Measurements from ENCODE around the gene ATP8B4.

The ATP8B4 gene

GRCh38 chr15:49898097-49898496 is 220.9 kb downstream of the ATP8B4 start:
- no peak for DNase-seq (ENCODE audit: low read depth, low spot score)

GRCh38 chr15:49895347-49896223 is 223.4 kb downstream of the ATP8B4 start:
- peak; percentile 31 for DNase-seq (ENCODE audit: low read depth, low spot score)

DNA sequence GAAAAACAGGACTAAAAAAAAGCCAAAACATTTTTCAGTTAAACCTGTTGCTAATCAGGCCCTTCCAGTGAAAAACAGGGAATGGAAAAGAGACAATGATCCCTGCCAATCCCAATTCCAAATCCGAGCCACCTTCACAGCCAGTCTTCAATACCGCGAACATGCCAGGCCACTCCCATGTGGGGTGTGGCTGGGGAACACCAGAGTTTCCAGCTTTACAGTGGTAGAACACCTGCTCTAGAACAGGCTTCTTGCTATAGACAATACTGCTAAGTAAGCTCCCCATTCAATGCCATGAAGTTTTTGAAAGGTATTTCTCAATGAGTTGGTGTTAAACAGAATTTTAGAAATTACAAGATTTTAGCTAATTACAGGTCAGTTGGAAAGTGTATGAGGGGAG is 228.3 kb downstream of the ATP8B4 start:
- DNase-seq (ENCODE audit: low read depth, low spot score), result no peak

- DNase-seq (ENCODE audit: low read depth, low spot score), result no peak
Measured at GRCh38 chr15:49889536-49889935, 229.5 kb downstream of the ATP8B4 start.

GRCh38 chr15:49888734-49889133 is 230.3 kb downstream of the ATP8B4 start:
- no peak for DNase-seq (ENCODE audit: low read depth, low spot score)

DNA sequence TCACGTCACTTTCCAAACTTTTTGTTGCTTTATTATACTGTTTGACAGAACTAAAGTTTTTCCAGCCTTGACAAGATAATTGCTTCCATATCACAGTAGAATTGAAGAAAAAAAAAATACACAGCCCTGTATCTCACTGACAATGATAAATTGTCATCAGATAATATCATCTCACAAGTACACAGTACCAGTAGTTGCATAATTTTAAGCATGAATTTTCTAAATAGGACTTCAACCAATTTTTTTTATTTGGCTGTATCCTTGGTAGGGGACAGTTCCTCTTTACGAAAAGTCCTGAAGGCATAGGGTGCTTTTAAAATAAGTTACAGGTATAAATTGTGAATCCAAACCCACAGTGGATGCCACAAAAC is 230.7 kb downstream of the ATP8B4 start:
- DNase-seq (ENCODE audit: low read depth, low spot score), result no peak

DNA sequence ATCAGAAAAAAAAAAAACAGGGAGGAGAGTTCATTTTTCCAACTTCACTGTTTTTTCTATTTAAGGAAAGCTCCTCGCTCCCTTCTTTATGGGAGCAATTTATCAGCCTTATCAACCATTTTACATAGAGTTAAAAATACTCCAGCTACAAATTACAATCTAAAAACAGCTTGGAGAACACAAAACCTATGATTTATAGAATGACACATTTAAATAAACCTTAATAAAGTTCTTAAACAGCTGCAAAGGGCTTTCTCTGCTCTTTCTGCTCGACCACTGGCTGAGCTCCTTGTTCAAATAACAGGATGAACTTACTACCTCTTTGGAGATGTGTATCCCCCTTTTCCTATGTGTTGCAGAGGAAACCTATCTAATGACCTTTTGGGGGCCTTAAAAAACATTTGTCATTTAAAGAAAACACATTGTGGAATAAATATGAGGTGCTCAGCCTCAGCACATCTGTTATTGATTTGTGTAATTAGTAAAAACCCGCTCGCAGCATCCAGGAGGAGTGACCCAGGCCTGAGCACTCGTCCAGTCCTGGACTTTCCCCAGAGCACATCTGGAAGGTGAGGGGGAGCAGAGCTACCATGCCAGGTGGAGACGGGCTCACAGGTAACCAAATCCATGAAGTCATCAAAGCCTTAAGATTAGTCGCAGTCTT is 231.2 kb downstream of the ATP8B4 start:
- DNase-seq (ENCODE audit: low read depth, low spot score), result no peak

DNA sequence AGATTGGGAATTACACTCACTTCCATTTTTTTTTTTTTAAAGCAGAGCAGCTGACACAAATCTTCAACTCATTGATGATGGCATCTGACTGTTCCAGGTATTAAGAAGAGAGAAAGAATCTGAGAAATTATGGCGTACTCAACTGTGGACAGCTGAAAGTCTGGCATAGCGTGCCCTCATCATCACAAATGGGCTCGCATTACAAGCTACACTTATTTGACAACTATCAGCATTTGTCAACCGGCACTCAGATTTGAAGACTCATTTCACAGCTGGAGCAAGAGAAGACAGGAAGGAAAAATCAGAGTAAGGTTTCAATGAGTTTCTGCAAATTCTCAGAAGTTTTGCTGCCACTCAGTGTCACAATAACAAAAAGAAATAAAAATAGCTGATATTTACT is 235.9 kb downstream of the ATP8B4 start:
- DNase-seq (ENCODE audit: low read depth, low spot score), result no peak

DNA sequence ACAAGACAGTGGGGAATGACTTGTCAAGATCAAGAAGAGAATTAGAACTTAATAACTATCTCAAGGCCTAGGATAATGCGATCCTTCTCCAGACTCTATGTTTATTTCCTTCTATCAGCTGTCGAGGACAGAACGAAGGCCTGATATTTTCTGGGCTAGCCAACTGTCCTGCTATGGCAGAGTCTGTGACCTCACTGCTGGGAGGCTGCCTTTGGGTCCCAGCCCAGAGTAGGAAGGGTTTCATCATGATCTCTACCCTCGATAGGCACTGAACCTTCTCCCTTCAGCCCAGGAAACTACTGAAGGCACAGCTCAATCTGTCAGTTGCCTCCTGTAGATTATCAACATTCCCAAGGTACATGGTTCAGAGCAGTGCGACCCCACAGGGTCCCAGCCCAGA is 237.2 kb downstream of the ATP8B4 start:
- no peak for DNase-seq (ENCODE audit: low read depth, low spot score)

- DNase-seq (ENCODE audit: low read depth, low spot score), result no peak
Measured at GRCh38 chr15:49881433-49881832, 237.6 kb downstream of the ATP8B4 start.

- DNase-seq (ENCODE audit: low read depth, low spot score), result no peak
Measured at GRCh38 chr15:49877873-49878521, 241.0 kb downstream of the ATP8B4 start.

- DNase-seq (ENCODE audit: low read depth, low spot score), result peak; percentile 21
Measured at GRCh38 chr15:49877117-49877872, 241.7 kb downstream of the ATP8B4 start.

DNA sequence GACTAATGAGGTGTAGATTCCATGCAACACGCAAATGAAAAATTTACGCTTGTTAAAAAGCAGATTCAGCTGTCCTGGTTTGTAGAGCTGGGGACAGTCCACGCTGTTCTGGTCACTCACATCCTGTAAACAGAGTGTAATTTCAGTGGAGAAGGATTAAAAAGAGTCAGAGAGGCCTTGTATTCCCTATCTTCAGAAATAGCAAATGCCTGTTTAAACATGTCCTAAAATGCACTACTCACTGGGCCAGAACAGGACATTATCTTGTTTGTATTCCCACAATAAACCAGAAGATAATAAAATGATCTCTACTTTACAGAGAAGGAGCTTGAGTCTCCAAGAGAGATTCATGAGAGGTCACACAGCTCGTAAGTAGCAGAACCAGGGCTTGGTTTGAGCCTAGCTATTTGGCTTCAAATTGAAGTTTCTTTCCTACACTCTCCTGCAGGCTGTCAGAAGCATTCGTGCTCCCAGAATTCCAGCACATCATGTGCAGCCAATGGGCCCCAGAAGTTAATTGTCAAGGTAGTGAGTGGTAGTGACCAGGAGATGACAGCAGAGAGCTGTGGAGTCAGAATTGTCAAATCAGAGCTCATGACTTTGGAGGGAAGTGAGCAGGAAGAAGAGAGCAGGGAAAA is 242.5 kb downstream of the ATP8B4 start:
- DNase-seq (ENCODE audit: low read depth, low spot score), result peak; percentile 74

DNA sequence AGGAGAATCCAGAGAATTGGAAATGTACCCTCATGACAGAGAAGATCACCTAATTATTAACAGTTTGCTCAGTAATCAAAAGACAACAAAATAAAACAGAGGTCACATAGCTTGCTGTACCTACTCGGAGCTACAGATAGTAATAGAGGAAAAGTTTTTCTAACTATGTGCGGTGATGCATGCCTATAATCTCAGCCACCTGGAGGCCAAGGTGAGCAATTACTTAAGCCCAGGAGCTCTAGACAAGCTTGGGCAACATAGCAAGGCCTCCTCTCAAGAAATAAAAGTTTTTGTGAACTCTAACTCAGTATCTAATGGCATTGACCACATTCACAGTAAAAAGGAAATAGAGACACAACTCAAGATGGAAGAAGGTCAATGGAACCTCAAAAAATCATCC is 243.6 kb downstream of the ATP8B4 start:
- no peak for DNase-seq (ENCODE audit: low read depth, low spot score)

DNA sequence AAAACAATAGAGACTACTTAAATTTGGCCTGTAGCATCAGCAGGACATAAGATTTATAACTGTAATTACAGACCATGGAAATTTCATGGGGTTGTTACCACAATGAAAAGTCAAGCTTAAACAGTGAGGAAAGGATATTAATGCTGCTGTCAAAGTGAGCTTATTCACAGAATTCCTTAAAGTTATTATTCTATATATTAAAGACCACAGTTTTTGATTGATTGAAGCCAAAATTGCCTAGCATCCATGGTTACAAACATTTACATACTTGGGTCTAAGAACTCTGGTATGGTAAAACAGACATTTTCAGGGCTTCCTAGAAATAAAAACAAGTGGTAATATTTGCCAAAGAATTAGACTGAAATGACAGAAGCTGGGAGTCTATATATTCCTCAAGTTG is 248.6 kb downstream of the ATP8B4 start:
- no peak for DNase-seq (ENCODE audit: low read depth, low spot score)

DNA sequence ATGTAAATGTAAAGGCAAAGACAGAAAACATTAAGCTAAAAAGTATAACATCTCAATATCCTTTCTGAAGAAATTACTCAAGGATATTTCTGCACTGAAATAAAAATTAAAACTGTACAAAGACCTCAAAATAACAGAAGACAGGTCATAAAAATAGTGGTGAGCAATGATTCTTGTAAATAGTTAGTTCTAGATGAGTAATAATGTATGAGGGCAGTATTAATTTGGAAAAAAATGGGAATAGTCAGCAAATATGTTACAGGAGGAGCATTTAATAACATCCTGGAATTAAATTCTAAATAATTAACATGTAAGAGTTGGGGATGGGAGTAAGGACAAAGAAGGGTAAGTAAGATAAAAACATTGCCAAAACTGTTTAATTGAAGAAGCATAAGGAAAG is 250.7 kb downstream of the ATP8B4 start:
- no peak for DNase-seq (ENCODE audit: low read depth, low spot score)

GRCh38 chr15:49865925-49866757 is 252.9 kb downstream of the ATP8B4 start:
- DNase-seq (ENCODE audit: low read depth, low spot score), result no peak

DNA sequence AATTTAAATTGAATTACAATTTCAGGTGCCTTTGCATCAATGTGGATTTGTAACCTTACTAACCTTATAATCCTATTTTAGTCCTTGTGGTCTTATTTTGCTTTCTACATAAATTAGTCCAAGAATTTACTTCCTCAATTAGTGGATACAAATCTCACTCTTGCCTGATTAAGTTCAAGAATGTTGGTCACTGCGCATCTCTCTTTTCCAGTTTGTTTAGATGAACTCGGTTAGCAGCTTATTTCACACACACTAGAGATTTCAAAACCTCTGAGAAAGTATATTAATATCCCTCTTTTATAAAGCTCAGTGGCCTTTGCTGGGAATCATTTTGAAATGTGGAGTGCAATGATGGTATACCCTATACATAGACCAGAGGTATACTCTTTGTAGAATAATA is 254.8 kb downstream of the ATP8B4 start:
- no peak for DNase-seq (ENCODE audit: low read depth, low spot score)

DNA sequence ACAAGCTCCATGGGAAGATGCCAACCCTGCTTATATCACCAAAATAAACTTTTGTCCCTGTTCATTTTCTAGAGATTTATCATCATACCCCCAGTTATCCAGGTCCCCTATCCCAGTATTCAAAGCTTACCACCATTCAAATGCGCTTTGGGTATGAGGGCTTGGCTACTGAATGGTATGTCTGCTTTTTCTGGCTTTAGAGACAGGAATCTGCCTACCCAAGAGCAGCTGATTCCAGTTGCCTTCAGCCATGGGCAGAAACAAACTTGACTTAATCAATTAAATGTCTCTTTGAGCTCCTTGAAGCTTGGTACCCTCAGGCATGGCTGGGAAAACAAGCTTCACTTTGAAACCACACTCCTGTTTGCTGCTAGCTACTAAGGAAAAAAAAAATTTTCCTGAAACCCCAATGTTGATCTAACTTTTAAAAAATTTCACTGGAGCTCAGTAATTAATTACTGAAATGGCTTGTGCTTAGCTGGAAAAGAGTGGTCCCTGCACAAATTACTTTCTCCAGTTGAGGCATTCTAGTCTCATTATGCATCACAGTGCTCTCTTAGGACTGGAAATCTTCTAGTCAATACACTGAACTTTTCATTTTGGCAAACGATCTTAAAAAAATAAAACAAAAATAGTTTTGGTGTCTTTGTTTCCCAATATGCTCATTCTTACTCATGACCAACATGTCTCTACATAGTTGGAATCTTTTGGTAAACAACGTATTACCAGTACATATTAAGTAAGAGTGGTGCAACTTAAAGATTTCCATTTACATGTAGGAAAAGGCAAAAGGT is 255.4 kb downstream of the ATP8B4 start:
- peak; percentile 32 for DNase-seq (ENCODE audit: low read depth, low spot score)

- DNase-seq (ENCODE audit: low read depth, low spot score), result no peak
Measured at GRCh38 chr15:49860101-49860500, 258.9 kb downstream of the ATP8B4 start.

Data from ELF-1 (cell line).